ENCODE results near the gene PIGK. TPM values are rescaled to one million over a fixed set of nuclear protein-coding genes. Genes with fewer than 3 reads are reported as not detected.
A peak's percentile ranks its signal among the peaks of the same experiment; 100 is the strongest.

PIGK gene
- total RNA-seq, 4 donors from 2014 or later: 1.1 to 14.1 (median 8.3) TPM

DNA sequence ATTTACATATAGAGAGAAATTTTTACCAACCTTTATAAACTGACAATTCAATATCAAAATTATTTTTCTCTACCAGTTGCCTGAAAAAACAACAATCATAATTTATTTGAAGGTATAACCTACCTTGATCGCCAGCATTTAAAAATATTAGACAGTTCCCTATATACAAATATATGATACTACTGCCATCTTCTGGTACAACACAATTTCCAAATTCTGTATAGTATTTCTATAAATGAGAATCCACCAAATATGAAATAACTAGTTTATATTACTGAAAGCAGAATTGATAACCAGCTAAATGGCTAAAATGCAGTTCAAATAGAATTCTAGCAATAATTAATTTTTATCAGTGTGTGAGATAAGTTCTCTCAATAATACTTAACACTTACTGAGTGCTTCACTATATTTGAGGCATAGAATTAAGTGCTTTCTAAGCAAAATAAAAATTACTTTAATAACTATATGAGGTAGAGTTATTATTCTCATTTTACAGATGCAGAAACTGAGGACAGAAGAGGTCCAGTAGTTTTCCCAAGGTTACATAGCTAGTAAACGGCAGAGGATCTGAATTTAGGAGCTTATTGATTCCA lies 75.6 kb downstream of the PIGK start:
- no peak for DNase-seq
- Histone ChIP-seq H3K27me3 (no peaks in the 10 kb centered on the region), H3K36me3 (no peaks in the 10 kb centered on the region), H3K27ac (no peak overlapping the region), H3K9me3 (no peaks in the 10 kb centered on the region), H3K4me3 (no peak overlapping the region), H3K4me1 (no peaks in the 10 kb centered on the region)
- in situ Hi-C loops (cut with MboI; ENCODE audit: low pct_ligation_motif_present in 1 of 4, low pct_unique_long_range_greater_than_20kb in 1 of 4, low sequenced_read_pairs in 3 of 4): loop anchor here (25.0 kb wide), 1 partner anchor 981 kb away; no protein-coding TSS in a partner anchor
- WGBS, 2 donors (ENCODE audit: low coverage in 1 of 2): 51 to 65% methylated on average over 2 of the region's 2 CpGs
- intact Hi-C loops (cut with DNase I; ENCODE audit: low total_unique reads): no loop called here
- TF ChIP-seq POLR2AphosphoS5 (IDR thresholded peaks at IDR 0.05) (no peak), EP300 (IDR thresholded peaks at IDR 0.05; ENCODE audit: low read depth) (no peak), POLR2A (IDR thresholded peaks at IDR 0.05) (no peak)
- TF ChIP-seq, protein P1, sequence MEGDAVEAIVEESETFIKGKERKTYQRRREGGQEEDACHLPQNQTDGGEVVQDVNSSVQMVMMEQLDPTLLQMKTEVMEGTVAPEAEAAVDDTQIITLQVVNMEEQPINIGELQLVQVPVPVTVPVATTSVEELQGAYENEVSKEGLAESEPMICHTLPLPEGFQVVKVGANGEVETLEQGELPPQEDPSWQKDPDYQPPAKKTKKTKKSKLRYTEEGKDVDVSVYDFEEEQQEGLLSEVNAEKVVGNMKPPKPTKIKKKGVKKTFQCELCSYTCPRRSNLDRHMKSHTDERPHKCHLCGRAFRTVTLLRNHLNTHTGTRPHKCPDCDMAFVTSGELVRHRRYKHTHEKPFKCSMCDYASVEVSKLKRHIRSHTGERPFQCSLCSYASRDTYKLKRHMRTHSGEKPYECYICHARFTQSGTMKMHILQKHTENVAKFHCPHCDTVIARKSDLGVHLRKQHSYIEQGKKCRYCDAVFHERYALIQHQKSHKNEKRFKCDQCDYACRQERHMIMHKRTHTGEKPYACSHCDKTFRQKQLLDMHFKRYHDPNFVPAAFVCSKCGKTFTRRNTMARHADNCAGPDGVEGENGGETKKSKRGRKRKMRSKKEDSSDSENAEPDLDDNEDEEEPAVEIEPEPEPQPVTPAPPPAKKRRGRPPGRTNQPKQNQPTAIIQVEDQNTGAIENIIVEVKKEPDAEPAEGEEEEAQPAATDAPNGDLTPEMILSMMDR (IDR thresholded peaks at IDR 0.05): peak in 3 of 5 experiments; percentile 17 to 28 (median 19)

DNA sequence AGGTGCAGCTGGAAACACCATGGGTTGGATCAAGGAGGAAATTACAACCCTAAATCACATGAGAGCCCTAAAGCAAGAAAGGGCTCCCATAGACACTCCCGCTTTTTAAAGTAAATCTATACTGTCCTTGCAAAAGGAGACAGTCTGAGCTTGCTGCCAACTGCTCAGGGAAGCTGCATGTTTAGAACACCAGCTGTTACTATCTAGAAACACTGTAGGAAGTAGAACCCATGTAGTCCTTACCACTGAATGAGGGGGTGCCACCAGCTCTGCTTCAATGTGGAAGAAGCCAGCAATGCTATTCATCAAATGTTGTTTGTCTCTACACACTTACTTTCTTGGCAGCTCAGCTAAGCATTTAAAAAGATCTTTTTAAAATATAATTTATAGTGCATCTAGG lies 79.8 kb downstream of the PIGK start:
- intact Hi-C loops (cut with DNase I; ENCODE audit: low total_unique reads): no loop called here
- in situ Hi-C loops (cut with MboI; ENCODE audit: low pct_ligation_motif_present in 1 of 4, low pct_unique_long_range_greater_than_20kb in 1 of 4, low sequenced_read_pairs in 3 of 4): loop anchor here (25.0 kb wide), 1 partner anchor 977 kb away; no protein-coding TSS in a partner anchor
- TF ChIP-seq POLR2A (IDR thresholded peaks at IDR 0.05) (no peak), EP300 (IDR thresholded peaks at IDR 0.05; ENCODE audit: low read depth) (no peak), POLR2AphosphoS5 (IDR thresholded peaks at IDR 0.05) (no peak)
- TF ChIP-seq, protein P1 (IDR thresholded peaks at IDR 0.05): no peak
- no peaks in the 10 kb centered on the region for H3K4me1 ChIP-seq
- no peak for DNase-seq
- H3K4me3 ChIP-seq: no peak overlapping the region
- no peaks in the 10 kb centered on the region for H3K27me3 ChIP-seq
- H3K9me3 ChIP-seq: no peaks in the 10 kb centered on the region
- 100% methylated on average over 1 of the region's 1 CpG; no CpG with 5 or more reads in 1 of the 2 donors for whole genome bisulfite sequencing, 2 donors (ENCODE audit: low coverage in 1 of 2)
- no peak overlapping the region for H3K27ac ChIP-seq
- no peaks in the 10 kb centered on the region for H3K36me3 ChIP-seq

DNA sequence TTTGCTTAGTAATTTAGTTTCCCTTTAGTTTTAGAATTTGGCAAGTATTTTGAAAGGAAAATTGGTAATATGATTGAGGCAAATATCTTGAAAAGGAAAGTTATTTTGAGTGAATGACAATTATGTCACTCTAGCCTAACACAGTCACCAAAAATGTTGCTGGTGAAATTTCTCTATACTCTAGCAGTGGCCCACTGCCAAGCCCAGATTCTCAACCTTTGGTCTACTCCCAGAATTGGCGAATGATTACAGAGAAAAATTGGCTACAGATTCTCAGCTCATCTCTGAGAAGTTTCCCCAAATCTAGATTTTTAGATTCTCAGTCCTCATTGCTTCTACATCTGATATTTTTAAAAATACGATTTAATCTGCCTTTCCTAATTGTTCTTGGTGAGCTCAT lies 84.9 kb downstream of the PIGK start:
- H3K27ac ChIP-seq: no peak overlapping the region
- intact Hi-C loops (cut with DNase I; ENCODE audit: low total_unique reads): no loop called here
- no peak for TF ChIP-seq POLR2A (IDR thresholded peaks at IDR 0.05)
- H3K4me3 ChIP-seq: no peak overlapping the region
- DNase-seq: no peak
- in situ Hi-C loops (cut with MboI; ENCODE audit: low pct_ligation_motif_present in 1 of 4, low pct_unique_long_range_greater_than_20kb in 1 of 4, low sequenced_read_pairs in 3 of 4): loop anchor here (25.0 kb wide), 1 partner anchor 972 kb away; no protein-coding TSS in a partner anchor
- no peaks in the 10 kb centered on the region for H3K9me3 ChIP-seq
- H3K4me1 ChIP-seq: no peaks in the 10 kb centered on the region
- no peaks in the 10 kb centered on the region for H3K27me3 ChIP-seq
- H3K36me3 ChIP-seq: no peaks in the 10 kb centered on the region
- WGBS, 2 donors (ENCODE audit: low coverage in 1 of 2): 61 to 80% methylated on average over 2 of the region's 2 CpGs

DNA sequence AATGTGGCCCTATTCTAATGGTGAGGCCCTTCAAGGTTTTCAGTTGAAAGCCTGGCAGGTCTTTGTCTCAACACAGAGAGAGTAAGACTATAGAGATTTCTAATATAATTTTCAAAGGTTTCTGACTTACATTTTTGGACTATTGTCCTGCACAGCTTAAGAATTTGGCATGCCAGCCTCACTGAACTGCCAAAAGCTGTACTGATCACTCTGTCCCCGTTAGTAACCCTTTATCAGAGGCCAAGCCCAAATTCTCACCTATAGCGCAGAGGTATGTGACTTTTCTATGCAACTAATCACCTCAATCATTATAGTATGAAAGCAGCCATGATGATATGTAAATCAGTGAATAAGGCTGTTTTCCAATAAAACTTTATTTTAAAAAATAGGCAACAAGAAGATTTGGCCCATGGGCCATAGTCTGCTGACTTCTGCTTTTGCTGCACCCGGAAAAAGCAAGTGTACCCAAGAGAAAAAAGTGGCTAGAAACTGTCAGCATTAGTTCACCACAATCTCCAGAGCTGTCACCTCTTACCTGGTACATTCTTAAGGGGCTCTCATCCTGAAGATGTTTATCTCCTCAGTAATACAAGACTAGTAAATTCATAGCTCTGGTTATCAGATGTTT lies 85.4 kb downstream of the PIGK start:
- Histone ChIP-seq H3K4me3 (no peak overlapping the region), H3K27ac (no peak overlapping the region), H3K27me3 (no peaks in the 10 kb centered on the region), H3K36me3 (no peaks in the 10 kb centered on the region), H3K9me3 (no peaks in the 10 kb centered on the region), H3K4me1 (no peaks in the 10 kb centered on the region)
- TF ChIP-seq POLR2A (IDR thresholded peaks at IDR 0.05): no peak
- TF ChIP-seq, protein P1 (IDR thresholded peaks at IDR 0.05): no peak
- TF ChIP-seq EP300 (IDR thresholded peaks at IDR 0.05; ENCODE audit: low read depth): no peak
- WGBS, 2 donors (ENCODE audit: low coverage in 1 of 2): 86 to 89% methylated on average over 1 to 3 of the region's 3 CpGs
- intact Hi-C loops (cut with DNase I; ENCODE audit: low total_unique reads): no loop called here
- no peak for DNase-seq
- in situ Hi-C loops (cut with MboI; ENCODE audit: low pct_ligation_motif_present in 1 of 4, low pct_unique_long_range_greater_than_20kb in 1 of 4, low sequenced_read_pairs in 3 of 4): loop anchor here (25.0 kb wide), 1 partner anchor 972 kb away; no protein-coding TSS in a partner anchor
